ENCODE results near the gene TIGD6.
A peak's percentile ranks its signal among the peaks of the same experiment; 100 is the strongest.

DNA sequence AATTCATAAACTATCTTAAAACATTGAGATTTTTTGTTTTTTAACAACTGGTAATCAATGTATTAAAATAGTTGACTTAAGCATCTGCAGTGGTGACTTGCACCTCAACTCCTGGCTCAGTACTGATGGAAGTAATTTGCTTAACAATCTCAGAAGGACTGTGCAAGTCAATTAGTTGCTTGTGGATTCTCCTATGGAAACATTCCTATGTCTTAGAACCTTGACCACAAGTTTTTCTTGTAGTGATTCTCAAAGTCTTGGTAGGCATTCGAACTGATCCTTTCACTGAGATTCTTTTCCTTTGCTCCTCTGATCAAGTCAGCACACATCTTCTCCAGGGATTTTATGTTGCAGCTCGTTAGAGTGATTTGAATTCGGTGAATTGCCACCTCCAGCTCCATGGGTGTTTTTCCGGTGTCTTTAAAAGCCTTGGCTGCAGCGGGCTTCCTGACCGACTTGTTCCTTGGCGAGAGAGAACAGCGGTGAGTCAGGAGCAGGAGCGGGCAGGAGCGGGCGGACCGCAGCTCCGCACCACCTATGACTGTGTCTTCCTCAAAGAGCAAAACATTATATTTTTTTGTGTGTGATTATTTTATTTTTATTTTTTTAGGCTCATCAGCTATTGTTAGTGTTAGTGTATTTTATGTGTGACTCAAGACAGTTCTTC is 21.2 kb upstream of the TIGD6 start:
- TF ChIP-seq, protein P1, sequence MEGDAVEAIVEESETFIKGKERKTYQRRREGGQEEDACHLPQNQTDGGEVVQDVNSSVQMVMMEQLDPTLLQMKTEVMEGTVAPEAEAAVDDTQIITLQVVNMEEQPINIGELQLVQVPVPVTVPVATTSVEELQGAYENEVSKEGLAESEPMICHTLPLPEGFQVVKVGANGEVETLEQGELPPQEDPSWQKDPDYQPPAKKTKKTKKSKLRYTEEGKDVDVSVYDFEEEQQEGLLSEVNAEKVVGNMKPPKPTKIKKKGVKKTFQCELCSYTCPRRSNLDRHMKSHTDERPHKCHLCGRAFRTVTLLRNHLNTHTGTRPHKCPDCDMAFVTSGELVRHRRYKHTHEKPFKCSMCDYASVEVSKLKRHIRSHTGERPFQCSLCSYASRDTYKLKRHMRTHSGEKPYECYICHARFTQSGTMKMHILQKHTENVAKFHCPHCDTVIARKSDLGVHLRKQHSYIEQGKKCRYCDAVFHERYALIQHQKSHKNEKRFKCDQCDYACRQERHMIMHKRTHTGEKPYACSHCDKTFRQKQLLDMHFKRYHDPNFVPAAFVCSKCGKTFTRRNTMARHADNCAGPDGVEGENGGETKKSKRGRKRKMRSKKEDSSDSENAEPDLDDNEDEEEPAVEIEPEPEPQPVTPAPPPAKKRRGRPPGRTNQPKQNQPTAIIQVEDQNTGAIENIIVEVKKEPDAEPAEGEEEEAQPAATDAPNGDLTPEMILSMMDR (IDR thresholded peaks at IDR 0.05), result no peak
- no peak for TF ChIP-seq EP300 (IDR thresholded peaks at IDR 0.05)
- peak in 1 of 2 donors; percentile 30 for TF ChIP-seq POLR2AphosphoS5 (IDR thresholded peaks at IDR 0.05)
- TF ChIP-seq POLR2A (IDR thresholded peaks at IDR 0.05; ENCODE audit: low read depth), result no peak

Measured in esophagus muscularis mucosa (tissue), 4 donors.